OCI-LY1 (cell line): ENCODE results near the gene DMAP1.

Experiments
- H2AFZ ChIP-seq: fragments of 200-600 bp; sonication (generic), shearing (Covaris generic); 2 replicates; pipeline ENCODE4 v1.6.0; 2014; ENCODE audit warnings: antibody characterized with exemption, mild to moderate bottlenecking, low read length
- H3F3A ChIP-seq: fragments of 200-600 bp; sonication (generic), shearing (Covaris generic); 2 replicates; pipeline ENCODE4 v1.6.0; 2014; ENCODE audit warnings: mild to moderate bottlenecking, antibody characterized with exemption, low read length, moderate library complexity; ENCODE audit not compliant: insufficient read depth
- H3K27ac ChIP-seq: fragments of 200-600 bp; sonication (generic); 2 replicates; pipeline ENCODE4 v1.5.1; 2014; ENCODE audit warnings: low read length, mixed run types, mild to moderate bottlenecking, low read depth; ENCODE audit not compliant: poor library complexity, severe bottlenecking
- H3K27me3 ChIP-seq: fragments of 200-600 bp; sonication (generic); 2 replicates; pipeline ENCODE4 v1.6.0; 2014; ENCODE audit warnings: antibody characterized with exemption, mild to moderate bottlenecking, low read length, moderate library complexity; ENCODE audit not compliant: insufficient read depth
- H3K36me3 ChIP-seq: fragments of 200-600 bp; sonication (generic); 2 replicates; pipeline ENCODE4 v1.6.1; 2014; ENCODE audit warnings: mild to moderate bottlenecking, antibody characterized with exemption, low read length, moderate library complexity, mixed read lengths; ENCODE audit not compliant: insufficient read depth
- H3K4me1 ChIP-seq: fragments of 200-600 bp; sonication (generic); 2 replicates; pipeline ENCODE4 v1.5.1; 2014; ENCODE audit warnings: mild to moderate bottlenecking, low read length, moderate library complexity; ENCODE audit not compliant: insufficient read depth, severe bottlenecking
- H3K4me2 ChIP-seq: fragments of 200-600 bp; sonication (generic), shearing (Covaris generic); 2 replicates; pipeline ENCODE4 v1.6.1; 2014; ENCODE audit warnings: low read length
- H3K4me3 ChIP-seq: fragments of 200-600 bp; sonication (generic); 2 replicates; pipeline ENCODE4 v1.5.1; 2014; ENCODE audit warnings: low read length, low read depth, mild to moderate bottlenecking, mixed read lengths; ENCODE audit not compliant: poor library complexity, severe bottlenecking
- H3K79me2 ChIP-seq: fragments of 200-600 bp; shearing (Covaris generic); 2 replicates; pipeline ENCODE4 v1.6.1; 2016; ENCODE audit warnings: mixed run types, low read length, mixed read lengths; ENCODE audit not compliant: insufficient read depth
- H3K9ac ChIP-seq: fragments of 200-600 bp; sonication (generic), shearing (Covaris generic); 2 replicates; pipeline ENCODE4 v1.6.1; 2014; ENCODE audit warnings: mild to moderate bottlenecking, low read length, mixed read lengths
- H3K9me2 ChIP-seq: fragments of 200-600 bp; sonication (generic), shearing (Covaris generic); 2 replicates; pipeline ENCODE4 v1.6.1; 2014; ENCODE audit warnings: low read depth, mild to moderate bottlenecking, low read length, mixed read lengths
- H3K9me3 ChIP-seq: fragments of 200-600 bp; shearing (Covaris generic); 2 replicates; pipeline ENCODE4 v1.6.1; 2014; ENCODE audit warnings: low read length, mixed read lengths
- H4K20me1 ChIP-seq: fragments of 200-600 bp; sonication (generic), shearing (Covaris generic); 2 replicates; pipeline ENCODE4 v1.6.0; 2016; ENCODE audit warnings: mild to moderate bottlenecking, low read length; ENCODE audit not compliant: insufficient read depth
- EZH2 ChIP-seq: fragments of 200-600 bp; sonication (generic), shearing (Covaris generic); IDR thresholded peaks from 2 replicates; pipeline ENCODE4 v1.8.0; 2017; ENCODE audit warnings: borderline replicate concordance, mixed run types, mild to moderate bottlenecking, antibody characterized with exemption, low read length, moderate library complexity, mixed read lengths
- TF ChIP-seq, protein P1 (sequence below): fragments of 200-600 bp; sonication (generic), shearing (Covaris generic); IDR thresholded peaks from 2 replicates; pipeline ENCODE4 v1.5.1; 2017; ENCODE audit warnings: mild to moderate bottlenecking, antibody characterized with exemption, low read length, moderate library complexity, mixed read lengths

DMAP1 gene

DNA sequence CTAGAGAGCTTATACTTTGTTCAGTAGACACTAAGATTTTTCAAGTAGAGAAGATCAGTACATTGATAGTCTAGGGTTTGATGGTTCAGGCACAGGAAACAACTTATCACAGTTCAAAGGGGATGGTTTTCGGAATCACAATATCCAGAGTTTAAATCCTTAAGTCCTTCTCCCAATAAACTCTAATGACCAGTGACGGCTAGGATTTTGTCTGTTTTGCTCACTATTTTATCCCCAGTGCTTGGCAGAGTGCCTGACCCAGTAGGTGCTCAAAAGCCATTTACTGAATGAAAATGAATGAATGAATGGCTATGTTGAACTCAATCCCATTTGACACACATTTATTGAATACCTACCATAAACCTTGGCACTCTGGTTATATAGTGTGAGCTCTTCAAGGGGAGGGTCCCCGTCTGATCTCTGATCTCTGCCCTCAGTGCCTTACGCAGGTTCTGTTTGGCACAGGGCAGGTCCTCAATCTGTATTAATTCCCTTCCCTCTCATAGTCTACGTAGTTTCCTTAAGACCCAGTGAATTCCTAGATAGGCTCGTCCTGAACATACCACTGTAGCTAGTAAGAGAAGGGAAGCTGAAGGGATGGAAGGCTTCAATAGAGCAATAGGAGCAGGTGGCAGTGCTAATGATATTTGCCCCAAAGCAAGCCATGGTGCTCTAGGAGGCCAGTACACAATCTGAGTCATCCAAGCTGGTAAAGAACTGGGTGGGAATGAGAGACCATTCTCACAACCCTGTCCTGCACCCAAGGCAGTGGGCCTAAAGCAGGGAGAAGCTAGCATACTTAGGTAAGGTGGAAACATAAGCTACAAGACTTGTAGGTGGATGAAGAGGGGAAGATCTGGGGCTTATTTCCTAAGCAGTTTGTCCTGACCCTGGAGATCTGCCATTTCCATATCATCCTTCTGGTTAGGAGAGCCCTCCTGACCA lies 53.4 kb downstream of the DMAP1 start:
- H4K20me1 ChIP-seq: no peaks in the 10 kb centered on the region
- H3F3A ChIP-seq: no peaks in the 10 kb centered on the region
- no peak overlapping the region for H3K27ac ChIP-seq
- H3K9ac ChIP-seq: no peak overlapping the region
- H3K4me1 ChIP-seq: no peaks in the 10 kb centered on the region
- no peaks in the 10 kb centered on the region for H3K79me2 ChIP-seq
- no peaks in the 10 kb centered on the region for H3K36me3 ChIP-seq
- no peaks in the 10 kb centered on the region for H3K9me2 ChIP-seq
- no peak overlapping the region for H3K4me2 ChIP-seq
- no peaks in the 10 kb centered on the region for H3K9me3 ChIP-seq
- H3K4me3 ChIP-seq: no peak overlapping the region
- TF ChIP-seq EZH2: no peak
- TF ChIP-seq, protein P1, sequence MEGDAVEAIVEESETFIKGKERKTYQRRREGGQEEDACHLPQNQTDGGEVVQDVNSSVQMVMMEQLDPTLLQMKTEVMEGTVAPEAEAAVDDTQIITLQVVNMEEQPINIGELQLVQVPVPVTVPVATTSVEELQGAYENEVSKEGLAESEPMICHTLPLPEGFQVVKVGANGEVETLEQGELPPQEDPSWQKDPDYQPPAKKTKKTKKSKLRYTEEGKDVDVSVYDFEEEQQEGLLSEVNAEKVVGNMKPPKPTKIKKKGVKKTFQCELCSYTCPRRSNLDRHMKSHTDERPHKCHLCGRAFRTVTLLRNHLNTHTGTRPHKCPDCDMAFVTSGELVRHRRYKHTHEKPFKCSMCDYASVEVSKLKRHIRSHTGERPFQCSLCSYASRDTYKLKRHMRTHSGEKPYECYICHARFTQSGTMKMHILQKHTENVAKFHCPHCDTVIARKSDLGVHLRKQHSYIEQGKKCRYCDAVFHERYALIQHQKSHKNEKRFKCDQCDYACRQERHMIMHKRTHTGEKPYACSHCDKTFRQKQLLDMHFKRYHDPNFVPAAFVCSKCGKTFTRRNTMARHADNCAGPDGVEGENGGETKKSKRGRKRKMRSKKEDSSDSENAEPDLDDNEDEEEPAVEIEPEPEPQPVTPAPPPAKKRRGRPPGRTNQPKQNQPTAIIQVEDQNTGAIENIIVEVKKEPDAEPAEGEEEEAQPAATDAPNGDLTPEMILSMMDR: no peak
- H3K27me3 ChIP-seq: no peaks in the 10 kb centered on the region
- no peak overlapping the region for H2AFZ ChIP-seq

DNA sequence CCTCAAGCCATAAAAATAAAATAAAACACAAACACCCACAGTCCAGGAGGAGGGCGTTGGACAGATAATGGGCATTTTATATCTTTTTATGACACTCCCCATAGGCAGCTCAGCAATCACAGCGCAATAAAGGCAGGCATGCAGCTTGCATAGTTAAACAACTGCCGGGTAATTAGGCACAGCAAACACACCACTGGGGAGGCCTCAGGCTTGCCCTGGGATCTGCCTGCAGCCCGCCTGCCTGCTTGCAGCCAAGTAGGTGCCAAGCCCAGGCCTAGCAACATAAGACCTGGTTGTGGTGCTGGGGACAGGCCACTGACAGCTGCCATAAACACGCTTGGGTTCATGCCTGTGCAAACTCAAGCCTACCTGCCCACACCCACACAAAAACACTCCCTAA lies 54.2 kb downstream of the DMAP1 start:
- Histone ChIP-seq H3F3A (no peaks in the 10 kb centered on the region), H3K4me1 (no peaks in the 10 kb centered on the region), H3K4me2 (no peak overlapping the region), H3K27me3 (no peaks in the 10 kb centered on the region), H3K27ac (no peak overlapping the region), H3K36me3 (no peaks in the 10 kb centered on the region), H3K9ac (no peak overlapping the region), H3K9me3 (no peaks in the 10 kb centered on the region), H3K4me3 (no peak overlapping the region), H3K79me2 (no peaks in the 10 kb centered on the region), H3K9me2 (no peaks in the 10 kb centered on the region), H2AFZ (no peak overlapping the region), H4K20me1 (no peaks in the 10 kb centered on the region)
- TF ChIP-seq, protein P1: no peak
- TF ChIP-seq EZH2: no peak

DNA sequence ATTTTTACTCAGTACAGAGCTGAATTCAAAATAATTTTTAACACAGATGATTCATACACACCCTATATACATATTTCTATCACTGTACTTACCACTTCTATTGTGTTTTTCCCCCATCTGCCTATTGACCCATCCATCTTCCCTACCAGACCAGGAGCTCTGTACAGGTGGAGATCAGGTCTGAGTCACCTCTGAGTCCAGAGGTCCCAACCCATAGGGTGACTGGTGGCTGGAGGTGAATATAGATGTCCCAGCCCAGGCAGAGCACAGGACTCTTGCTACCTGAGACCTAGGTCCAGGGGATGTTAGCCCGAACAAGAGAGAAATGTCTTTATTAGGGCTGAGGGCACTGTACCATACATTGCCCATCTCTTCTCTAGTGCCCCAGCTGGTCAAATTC lies 54.8 kb downstream of the DMAP1 start:
- Histone ChIP-seq H4K20me1 (no peaks in the 10 kb centered on the region), H3K27ac (no peak overlapping the region), H3K9me3 (no peaks in the 10 kb centered on the region), H3K4me2 (no peak overlapping the region), H2AFZ (no peak overlapping the region), H3F3A (no peaks in the 10 kb centered on the region), H3K79me2 (no peaks in the 10 kb centered on the region), H3K27me3 (no peaks in the 10 kb centered on the region), H3K36me3 (no peaks in the 10 kb centered on the region), H3K4me3 (no peak overlapping the region), H3K9me2 (no peaks in the 10 kb centered on the region), H3K9ac (no peak overlapping the region), H3K4me1 (no peaks in the 10 kb centered on the region)
- TF ChIP-seq EZH2: no peak
